Small intestine (tissue), 7 donors: ENCODE data around the gene MMP11. TPM values are rescaled to one million over a fixed set of nuclear protein-coding genes. Genes with fewer than 3 reads are reported as not detected.

ENCODE experiments used
- DNase-seq, 2 donors: peaks; one replicate each; pipeline versions ENCODE4 v3.0.0 to v3.0.0-alpha.2; 2013
- FAIRE-seq: peaks from 2 replicates; lab custom pipeline; 2012; peaks lifted over from hg19 to GRCh38; lab: Jason Lieb, UNC
- H3K27ac ChIP-seq, 3 donors: one replicate each; pipeline ENCODE4 v1.5.1; 2013; ENCODE audit warnings: low read length in 2 of 3, mild to moderate bottlenecking in 2 of 3, control low read depth in 1 of 3, inconsistent platforms in 1 of 3, low read depth in 1 of 3, moderate library complexity in 1 of 3
- H3K27me3 ChIP-seq, 3 donors: one replicate each; pipeline ENCODE4 v1.6.1; 2013; ENCODE audit warnings: low read length in 3 of 3, inconsistent platforms in 1 of 3; ENCODE audit not compliant: control insufficient read depth in 3 of 3, insufficient read depth in 3 of 3
- H3K36me3 ChIP-seq, 3 donors: one replicate each; pipeline ENCODE4 v1.6.1; 2013; ENCODE audit warnings: low read length in 3 of 3, inconsistent platforms in 1 of 3, low read depth in 1 of 3, mild to moderate bottlenecking in 1 of 3, moderate library complexity in 1 of 3; ENCODE audit not compliant: control insufficient read depth in 3 of 3, insufficient read depth in 2 of 3
- H3K4me1 ChIP-seq, 3 donors: one replicate each; pipeline ENCODE4 v1.6.1; 2013; ENCODE audit warnings: low read length in 2 of 3, inconsistent platforms in 1 of 3, low read depth in 1 of 3, mild to moderate bottlenecking in 1 of 3, moderate library complexity in 1 of 3; ENCODE audit not compliant: control insufficient read depth in 3 of 3, insufficient read depth in 2 of 3
- H3K4me3 ChIP-seq, 3 donors: one replicate each; pipeline ENCODE4 v1.5.1; 2013; ENCODE audit warnings: low read length in 3 of 3, control low read depth in 1 of 3, inconsistent platforms in 1 of 3, low read depth in 1 of 3, mild to moderate bottlenecking in 1 of 3, moderate library complexity in 1 of 3
- H3K9me3 ChIP-seq, 2 donors: one replicate each; pipeline ENCODE4 v1.6.1; 2013; ENCODE audit warnings: low read depth in 1 of 2, low read length in 1 of 2; ENCODE audit not compliant: control insufficient read depth in 2 of 2, insufficient read depth in 1 of 2
- WGBS, 3 donors: extraction: QIAGEN DNeasy Blood & Tissue Kit; methylation state at CpG; one replicate each; pipeline ENCODE4 v1.1.7; 2013; 5-methylcytosine and 5-hydroxymethylcytosine counted together
- polyA plus RNA-seq, 4 donors: library from polyadenylated mRNA; stranded (reverse) in 3 of 4; unstranded in 1 of 4; fragments of 200-250 nt in 3 of 4; fragments of 120-200 nt in 1 of 4; gene quantifications; one replicate each; pipeline versions ENCODE4 v1.2.1 to v1.2.3, GENCODE V29; 2013
- donor health status: healthy with polysubstance abuse.
- donor health status: control.
- donor health status: control.
- donor health status: Bipolar disorder and iron deficiency.
- donor health status: healthy.

Gene MMP11
- polyA plus RNA-seq, 4 donors, result 1.1 to 16.8 (median 1.7) TPM; not detected in 1

- Histone ChIP-seq H3K27me3 (no peaks in the 10 kb centered on the region), H3K36me3 (peaks cover 0 to 21% (median 2%) of the 10 kb centered on the region in 3 donors), H3K4me3 (no peak overlapping the region), H3K9me3 (no peaks in the 10 kb centered on the region), H3K27ac (no peak overlapping the region), H3K4me1 (peaks cover 0 to 17% (median 4%) of the 10 kb centered on the region in 3 donors)
- DNase-seq (no peak), FAIRE-seq (no peak)
- 61 to 70% (median 63%) methylated on average over 6 to 7 of the region's 7 CpGs for WGBS, 3 donors
Observed at GRCh38 chr22:23763954-23764353, 8.7 kb upstream of the MMP11 start.

GRCh38 chr22:23764899-23765881 is 7.5 kb upstream of the MMP11 start:
- H3K4me3 ChIP-seq, result no peak overlapping the region
- H3K4me1 ChIP-seq, result peaks cover 0 to 17% (median 4%) of the 10 kb centered on the region in 3 donors
- no peaks in the 10 kb centered on the region for H3K27me3 ChIP-seq
- WGBS, 3 donors, result 90 to 91% (median 90%) methylated on average over 9 of the region's 9 CpGs
- no peaks in the 10 kb centered on the region for H3K9me3 ChIP-seq
- no peak for FAIRE-seq
- H3K36me3 ChIP-seq, result peaks cover 0 to 21% (median 2%) of the 10 kb centered on the region in 3 donors
- DNase-seq, result no peak
- H3K27ac ChIP-seq, result no peak overlapping the region

- Histone ChIP-seq H3K27ac (peak overlapping the region in 2 of 3 donors; percentile 80 to 84), H3K27me3 (no peaks in the 10 kb centered on the region), H3K4me3 (peak overlapping the region; percentile 60 to 90 (median 90)), H3K4me1 (peaks cover 1 to 24% (median 4%) of the 10 kb centered on the region in 3 donors), H3K9me3 (no peaks in the 10 kb centered on the region), H3K36me3 (peaks cover 0 to 21% (median 2%) of the 10 kb centered on the region in 3 donors)
- DNase-seq, result no peak
- WGBS, 3 donors, result 4 to 7% (median 5%) methylated on average over 19 to 27 of the region's 27 CpGs
- no peak for FAIRE-seq
Observed at GRCh38 chr22:23767303-23767672, 5.4 kb upstream of the MMP11 start.

- peaks cover 0 to 21% (median 2%) of the 10 kb centered on the region in 3 donors for H3K36me3 ChIP-seq
- FAIRE-seq (no peak), DNase-seq (peak; percentile 85 to 93)
- WGBS, 3 donors, result 1 to 2% (median 2%) methylated on average over 43 to 63 of the region's 63 CpGs
- H3K4me3 ChIP-seq, result peak within 1 kb of the TSS; percentile 60 to 90 (median 90)
- H3K27ac ChIP-seq, result peak within 1 kb of the TSS; percentile 68 to 84 (median 80)
- no peaks in the 10 kb centered on the region for H3K9me3 ChIP-seq
- peaks cover 2 to 26% (median 3%) of the 10 kb centered on the region in 3 donors for H3K4me1 ChIP-seq
- no peaks in the 10 kb centered on the region for H3K27me3 ChIP-seq
Observed at GRCh38 chr22:23767673-23768548, 4.7 kb upstream of the MMP11 start, which contains the start of gene CHCHD10. CHCHD10 (minus strand) TSS chr22:23767972; CDS start chr22:23767874, 98 bp downstream.

GRCh38 chr22:23769321-23769965 is 3.2 kb upstream of the MMP11 start:
- Histone ChIP-seq H3K27me3 (peaks cover 0 to 12% (median 0%) of the 10 kb centered on the region in 3 donors), H3K36me3 (peaks cover 0 to 19% (median 2%) of the 10 kb centered on the region in 3 donors), H3K27ac (no peak overlapping the region), H3K4me1 (peaks cover 0 to 21% (median 2%) of the 10 kb centered on the region in 3 donors), H3K4me3 (no peak overlapping the region), H3K9me3 (no peaks in the 10 kb centered on the region)
- DNase-seq, result no peak
- 76 to 93% (median 78%) methylated on average over 5 to 6 of the region's 6 CpGs for WGBS, 3 donors
- no peak for FAIRE-seq

GRCh38 chr22:23772315-23772648 is 367 bp upstream of the MMP11 start:
- 6 to 14% (median 14%) methylated on average over 6 of the region's 6 CpGs for WGBS, 3 donors
- H3K27ac ChIP-seq, result peak overlapping the region in 1 of 3 donors; percentile 32
- peak overlapping the region in 2 of 3 donors; percentile 44 to 66 for H3K4me3 ChIP-seq
- no peaks in the 10 kb centered on the region for H3K36me3 ChIP-seq
- H3K27me3 ChIP-seq, result peaks cover 0 to 14% (median 0%) of the 10 kb centered on the region in 3 donors
- DNase-seq (no peak), FAIRE-seq (no peak)
- H3K9me3 ChIP-seq, result no peaks in the 10 kb centered on the region
- H3K4me1 ChIP-seq, result peaks cover 0 to 25% (median 2%) of the 10 kb centered on the region in 3 donors

GRCh38 chr22:23773483-23774113 is 949 bp downstream of the MMP11 start:
- Histone ChIP-seq H3K27ac (no peak overlapping the region), H3K4me3 (peak overlapping the region in 1 of 3 donors; percentile 39), H3K36me3 (peaks cover 0 to 3% (median 0%) of the 10 kb centered on the region in 3 donors), H3K27me3 (peaks cover 0 to 14% (median 0%) of the 10 kb centered on the region in 3 donors), H3K4me1 (peaks cover 0 to 34% (median 2%) of the 10 kb centered on the region in 3 donors), H3K9me3 (no peaks in the 10 kb centered on the region)
- 50 to 71% (median 69%) methylated on average over 5 to 7 of the region's 7 CpGs for WGBS, 3 donors
- FAIRE-seq, result no peak
- no peak for DNase-seq
